Skin of body (tissue), 2 donors: ENCODE data around the gene SFRP5. TPM values are rescaled to one million over a fixed set of nuclear protein-coding genes. Genes with fewer than 3 reads are reported as not detected.

Experiments
- DNase-seq: peaks from one replicate; lab custom pipeline; 2025; lab: John Stamatoyannopoulos, UW
- total RNA-seq: library from RNA; depleted of rRNA; stranded (reverse); fragments of >200 nt; gene quantifications from one replicate; pipeline ENCODE4 v1.2.3, GENCODE V29; 2014

SFRP5 gene
- total RNA-seq, 1 donor from 2014 or later, result 1.7 TPM

- DNase-seq, result peak; percentile 93
Observed at GRCh38 chr10:97736902-97737769, 34.7 kb downstream of the SFRP5 start, which contains the start of gene ZFYVE27. Gene ZFYVE27, plus strand, starts transcription at chr10:97737128. Its CDS starts 1,350 bp downstream, at chr10:97738478.

GRCh38 chr10:97736403-97736901 is 35.3 kb downstream of the SFRP5 start:
- no peak for DNase-seq

DNA sequence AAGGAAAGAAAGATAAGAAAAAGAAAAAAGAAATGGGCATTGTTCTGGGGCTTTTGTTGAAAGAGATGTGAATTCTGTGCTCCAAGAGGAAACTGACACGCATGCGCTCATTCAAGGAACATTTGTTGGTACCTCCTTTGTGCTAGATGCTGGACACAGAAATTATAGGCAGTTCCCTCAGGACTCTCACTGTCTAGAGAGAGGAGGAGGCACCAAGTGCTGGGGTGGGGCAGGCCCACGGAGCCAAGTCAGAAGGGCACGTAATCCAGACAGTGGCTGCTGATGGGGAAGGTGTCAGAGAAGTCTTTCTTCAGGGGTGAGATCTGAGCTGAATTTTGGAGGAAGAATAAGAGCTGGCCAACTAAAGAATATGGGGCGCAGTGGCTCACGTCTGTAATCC is 37.8 kb downstream of the SFRP5 start:
- no peak for DNase-seq

DNA sequence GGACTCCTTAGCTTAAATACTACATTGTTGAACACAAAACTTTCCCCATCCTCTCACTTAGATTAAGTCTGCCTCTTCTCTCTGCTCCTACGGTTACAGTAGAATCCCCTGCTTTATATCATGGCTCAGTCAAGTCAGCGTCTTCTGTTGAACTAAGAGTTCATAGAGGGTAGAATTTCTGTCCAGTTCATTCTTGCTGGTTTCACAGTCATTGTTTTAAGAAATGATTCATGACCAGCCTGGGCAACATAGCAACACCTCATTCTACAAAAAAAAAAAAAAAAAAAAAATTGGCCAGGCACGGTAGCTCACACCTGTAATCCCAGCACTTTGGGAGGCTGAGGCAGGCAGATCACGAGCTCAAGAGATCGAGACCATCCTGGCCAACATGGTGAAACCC is 38.5 kb downstream of the SFRP5 start:
- DNase-seq, result no peak

- DNase-seq, result no peak
Observed at GRCh38 chr10:97732052-97732359, 39.8 kb downstream of the SFRP5 start.

DNA sequence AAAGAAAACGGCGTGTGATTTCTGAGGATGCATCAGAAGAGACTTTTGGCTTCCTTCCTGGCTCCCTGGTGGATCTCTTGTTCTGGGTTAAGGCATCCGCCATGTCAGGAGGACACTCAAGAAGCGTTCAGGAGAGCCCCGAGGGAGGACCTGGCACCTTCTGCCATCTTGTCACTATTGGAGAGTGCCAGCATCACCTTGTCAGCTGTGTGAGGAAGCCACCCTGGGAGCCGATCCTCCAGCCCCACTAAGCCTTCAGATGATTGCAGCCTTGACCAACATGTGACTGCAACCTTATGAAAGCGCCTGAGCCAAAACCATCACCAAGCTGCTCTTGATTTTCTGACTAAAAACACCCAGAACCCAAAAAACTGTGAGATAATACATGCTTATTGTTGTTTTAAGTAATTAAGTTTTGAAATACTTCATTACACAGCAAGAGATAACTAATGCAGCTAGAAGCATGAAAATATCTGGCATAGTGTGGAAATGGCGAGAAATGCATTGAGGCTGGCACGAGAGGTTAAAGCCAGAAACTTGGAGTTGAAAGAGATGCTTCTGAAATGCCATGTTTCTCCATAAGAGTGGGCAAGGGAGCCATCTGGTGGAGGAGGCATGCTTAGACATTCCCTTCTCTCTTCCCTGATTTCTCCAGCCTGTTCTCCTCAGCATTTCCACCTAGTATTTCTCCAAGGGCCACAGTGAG is 40.3 kb downstream of the SFRP5 start:
- peak; percentile 76 for DNase-seq

- no peak for DNase-seq
Observed at GRCh38 chr10:97729014-97729413, 42.8 kb downstream of the SFRP5 start.

DNA sequence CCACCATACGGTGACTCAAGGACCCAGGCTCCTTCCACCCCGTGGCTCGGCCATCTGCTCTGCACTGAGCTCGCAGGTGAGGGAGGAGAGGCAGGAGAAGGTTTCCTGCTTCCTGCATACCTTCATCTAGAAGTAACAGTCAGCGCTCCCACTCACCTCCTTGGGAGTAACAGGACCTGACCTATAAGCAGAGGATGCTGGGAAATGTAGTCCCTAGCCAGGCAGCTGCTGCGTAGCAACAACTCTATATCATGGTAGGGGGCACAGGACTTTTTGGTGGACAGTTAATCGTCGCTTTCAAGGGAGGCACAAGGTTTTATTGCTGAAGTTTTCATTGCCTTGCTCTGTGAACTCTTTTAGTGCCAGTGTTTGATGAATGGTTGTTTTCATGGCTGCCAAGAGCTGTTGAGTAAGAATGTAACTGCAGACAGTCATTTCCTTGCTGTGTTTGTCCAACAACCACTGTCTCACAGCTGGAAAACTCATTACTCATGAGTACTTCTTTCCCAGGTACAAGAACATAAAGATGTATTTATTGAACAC is 45.1 kb downstream of the SFRP5 start:
- peak; percentile 53 for DNase-seq

DNA sequence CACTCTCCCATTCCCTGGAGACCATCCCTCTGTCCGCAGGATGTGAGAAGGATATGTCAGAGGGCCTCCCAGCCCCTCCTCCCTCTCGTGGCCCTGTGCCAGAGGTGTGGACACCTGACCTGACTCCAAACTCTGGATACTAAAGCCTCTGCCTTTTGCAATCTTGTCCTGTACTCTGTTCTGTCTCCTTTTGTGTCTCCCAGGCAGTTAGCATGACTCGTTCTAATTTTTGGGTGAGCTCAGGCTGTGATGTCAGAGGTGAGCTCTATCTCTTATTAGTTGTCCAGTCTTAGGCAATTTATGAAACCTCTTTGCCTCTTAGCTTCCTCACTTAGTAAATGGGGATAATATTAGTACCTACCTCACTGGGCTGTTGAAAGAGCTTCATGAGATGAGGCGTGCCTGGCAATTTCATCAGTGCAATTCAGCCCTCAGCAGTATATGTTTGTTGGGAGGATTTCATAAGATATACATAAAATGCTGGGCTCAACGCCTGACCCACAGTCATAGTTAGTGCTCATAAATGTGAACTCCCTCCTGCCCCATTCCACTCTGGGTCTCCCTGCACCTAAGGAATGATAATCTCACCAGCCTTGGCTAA is 47.4 kb downstream of the SFRP5 start:
- no peak for DNase-seq

DNA sequence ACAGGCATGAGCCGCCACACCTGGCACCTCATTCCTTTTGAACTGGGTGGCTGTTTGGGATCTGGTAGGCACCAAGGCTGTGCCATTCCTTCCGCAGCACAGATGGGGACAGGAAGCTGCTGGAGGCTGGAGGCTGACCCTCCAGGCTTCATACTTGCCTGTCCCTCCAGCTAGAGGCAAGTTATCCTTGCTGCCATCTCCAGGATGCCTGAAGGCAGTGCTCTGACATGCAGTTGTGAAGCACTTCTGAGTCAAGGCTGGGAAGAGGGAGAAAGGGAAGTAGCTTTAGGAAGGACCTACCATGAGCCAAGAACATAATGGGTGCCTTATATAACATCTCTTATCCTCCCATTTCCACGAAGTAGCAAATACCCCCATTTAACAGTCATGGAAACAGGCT is 48.8 kb downstream of the SFRP5 start:
- DNase-seq, result no peak

GRCh38 chr10:97721871-97722780 is 49.7 kb downstream of the SFRP5 start:
- no peak for DNase-seq

DNA sequence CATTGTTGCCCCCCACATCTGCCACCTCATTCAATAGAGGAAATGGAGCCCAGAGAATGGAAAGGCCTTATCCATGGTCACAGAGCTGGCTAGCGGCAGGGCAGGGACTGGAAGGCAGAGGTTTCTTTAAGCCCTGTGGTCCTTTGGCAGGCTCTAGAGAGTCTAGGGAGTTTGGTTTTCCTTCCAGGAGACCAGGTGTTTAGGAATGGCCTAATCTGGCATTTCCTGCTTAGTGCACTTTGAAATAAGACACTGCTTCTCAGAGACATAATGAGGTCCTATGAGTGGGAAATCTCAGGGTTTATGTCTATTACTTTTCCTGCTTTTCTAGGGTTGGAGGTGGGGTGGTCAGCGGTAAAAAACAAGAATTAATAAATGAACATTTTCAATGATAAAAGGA is 52.2 kb downstream of the SFRP5 start:
- DNase-seq, result no peak

- DNase-seq, result peak; percentile 33
Observed at GRCh38 chr10:97718659-97719142, 53.1 kb downstream of the SFRP5 start.

GRCh38 chr10:97718178-97718577 is 53.6 kb downstream of the SFRP5 start:
- no peak for DNase-seq

- DNase-seq, result no peak
Observed at GRCh38 chr10:97717627-97718026, 54.2 kb downstream of the SFRP5 start.

Other genes starting within 250 kb of the SFRP5 start
- 6.4 TPM for gene ANKRD2, start 199.2 kb downstream of the SFRP5 start, total RNA-seq
- 0.99 TPM for gene HOGA1, start 187.6 kb downstream of the SFRP5 start, total RNA-seq
- gene C10orf62, start 182.3 kb downstream of the SFRP5 start, total RNA-seq, result 0.20 TPM
- 5.4 TPM for gene MORN4, start 138.5 kb downstream of the SFRP5 start, total RNA-seq
- gene PI4K2A, start 131.3 kb downstream of the SFRP5 start, total RNA-seq, result 7.7 TPM
- 18.2 TPM for gene AVPI1, start 84.8 kb downstream of the SFRP5 start, total RNA-seq
- gene MARVELD1, start 58.3 kb downstream of the SFRP5 start, total RNA-seq, result 17.3 TPM
- gene ZFYVE27, start 34.9 kb downstream of the SFRP5 start, total RNA-seq, result 19.0 TPM
- 3.5 TPM for gene GOLGA7B, start 77.8 kb upstream of the SFRP5 start, total RNA-seq